A549 (cell line): ENCODE measurements around the gene MAGI1. TPM values are rescaled to one million over a fixed set of nuclear protein-coding genes. Genes with fewer than 3 reads are reported as not detected.
A peak's percentile ranks its signal among the peaks of the same experiment; 100 is the strongest.

Experiments used
- ATAC-seq, 2 experiments: fragments of 200-7000 bp in 1 of 2; fragments of >200 bp in 1 of 2; cut with Nextera tagmentation in 1 of 2; cut with Tn5 transposase in 1 of 2; 3 replicates each; pipeline versions ENCODE4 v1.8.0 to v1.9.1; 2018 to 2020; ENCODE audit warnings: mild to moderate bottlenecking in 1 of 2, moderate library complexity in 1 of 2
- CTCF ChIA-PET: fragments of 300-600 bp; sonication (Branson Sonifier 250); formaldehyde crosslinking; extraction: SDS; loops from one replicate; lab custom pipeline; 2021; ENCODE audit warnings: antibody characterized with exemption, inconsistent platforms; lab: Yijun Ruan, JAX
- POLR2A ChIA-PET: fragments of 350-600 bp; formaldehyde crosslinking; extraction: SDS; loops from one replicate; lab custom pipeline; 2021; ENCODE audit warnings: antibody characterized with exemption, inconsistent platforms; lab: Yijun Ruan, JAX
- DNase-seq, 2 experiments: peaks; one replicate each; pipeline versions ENCODE4 v3.0.0 to v3.0.0-alpha.2; 2011 to 2016; ENCODE audit warnings: low read depth in 1 of 2, low spot score in 1 of 2
- FAIRE-seq: peaks from 2 replicates; lab custom pipeline; 2011; peaks lifted over from hg19 to GRCh38; lab: Jason Lieb, UNC
- H3K27ac ChIP-seq, 2 experiments: fragments of >200 bp; sonication (Bioruptor Twin); formaldehyde crosslinking; 3 replicates each; pipeline ENCODE4 v1.5.1; 2016 to 2017
- H3K4me1 ChIP-seq: fragments of >200 bp; sonication (Bioruptor Twin); formaldehyde crosslinking; 3 replicates; pipeline ENCODE4 v1.6.1; 2016
- H3K4me2 ChIP-seq: fragments of >200 bp; sonication (Bioruptor Twin); formaldehyde crosslinking; 3 replicates; pipeline ENCODE4 v1.6.1; 2016
- H3K4me3 ChIP-seq: fragments of >200 bp; sonication (Bioruptor Twin); formaldehyde crosslinking; 3 replicates; pipeline ENCODE4 v1.5.1; 2016
- H3K9me3 ChIP-seq: fragments of >200 bp; sonication (Bioruptor Twin); formaldehyde crosslinking; 3 replicates; pipeline ENCODE4 v1.6.1; 2016
- BHLHE40 ChIP-seq: IDR thresholded peaks from 2 replicates; pipeline ENCODE4 v1.6.1; 2012; ENCODE audit warnings: low read depth, low read length, inconsistent platforms
- CBX2 ChIP-seq: fragments of 200-600 bp; sonication (generic); IDR thresholded peaks from 2 replicates; pipeline ENCODE4 v1.6.1; 2016; ENCODE audit warnings: low read depth, mild to moderate bottlenecking, borderline replicate concordance
- CEBPB ChIP-seq, 2 experiments: fragments of >200 bp in 1 of 2; sonication (Bioruptor Twin) in 1 of 2; formaldehyde crosslinking in 1 of 2; IDR thresholded peaks; 2 replicates each; pipeline ENCODE4 v1.6.1; 2012 to 2016
- EHF ChIP-seq: fragments of 250-450 bp; sonication (Bioruptor Pico); IDR thresholded peaks from 2 replicates; pipeline ENCODE4 v1.5.0; 2020; ENCODE audit warnings: mild to moderate bottlenecking
- FOSL2 ChIP-seq, 2 experiments: fragments of 450-650 bp in 1 of 2; fragments of >200 bp in 1 of 2; sonication (Bioruptor Twin) in 1 of 2; formaldehyde crosslinking; IDR thresholded peaks; 2 replicates each; pipeline versions ENCODE4 v1.5.0 to v1.6.1; 2016 to 2020; ENCODE audit warnings: mild to moderate bottlenecking in 1 of 2, moderate library complexity in 1 of 2
- GATA3 ChIP-seq: IDR thresholded peaks from 2 replicates; pipeline ENCODE4 v1.6.1; 2012; ENCODE audit warnings: borderline replicate concordance
- HDAC2 ChIP-seq: fragments of 200-600 bp; sonication (generic); IDR thresholded peaks from 2 replicates; pipeline ENCODE4 v1.6.1; 2016
- HES2 ChIP-seq: fragments of >200 bp; sonication (Bioruptor Twin); formaldehyde crosslinking; IDR thresholded peaks from 2 replicates; pipeline ENCODE4 v1.6.1; 2016
- HMGXB4 ChIP-seq: fragments of 250-450 bp; sonication (Bioruptor Pico); IDR thresholded peaks from 2 replicates; pipeline ENCODE4 v1.5.0; 2021; ENCODE audit warnings: mild to moderate bottlenecking, moderate library complexity, borderline replicate concordance
- HOXA7 ChIP-seq: fragments of 250-450 bp; sonication (Bioruptor Pico); IDR thresholded peaks from 2 replicates; pipeline ENCODE4 v1.5.0; 2020; ENCODE audit warnings: mild to moderate bottlenecking, moderate library complexity
- HOXB13 ChIP-seq: fragments of 250-450 bp; sonication (Bioruptor Pico); IDR thresholded peaks from 2 replicates; pipeline ENCODE4 v1.5.0; 2020; ENCODE audit warnings: low read depth, mild to moderate bottlenecking, moderate library complexity
- MAZ ChIP-seq: fragments of 150-350 bp; IDR thresholded peaks from 2 replicates; pipeline ENCODE4 v1.6.1; 2014; ENCODE audit warnings: antibody characterized with exemption, low read depth, low read length, borderline replicate concordance
- RCOR1 ChIP-seq: fragments of 150-350 bp; IDR thresholded peaks from 2 replicates; pipeline ENCODE4 v1.6.1; 2014; ENCODE audit warnings: antibody characterized with exemption, low read length, low read depth
- REST ChIP-seq: fragments of 200-600 bp; sonication (generic); IDR thresholded peaks from 2 replicates; pipeline ENCODE4 v1.6.1; 2016; ENCODE audit warnings: antibody characterized with exemption, mild to moderate bottlenecking, moderate library complexity
- RFX5 ChIP-seq: fragments of 450-650 bp; IDR thresholded peaks from 2 replicates; pipeline ENCODE4 v1.7.1; 2014; ENCODE audit warnings: antibody characterized with exemption, mild to moderate bottlenecking, moderate library complexity
- USF2 ChIP-seq: fragments of 450-650 bp; IDR thresholded peaks from 2 replicates; pipeline ENCODE4 v1.6.1; 2014; ENCODE audit warnings: antibody characterized with exemption
- ZC3H11A ChIP-seq: fragments of 450-650 bp; IDR thresholded peaks from 2 replicates; pipeline ENCODE4 v1.6.1; 2014; ENCODE audit warnings: antibody characterized with exemption, mild to moderate bottlenecking
- ZNF302 ChIP-seq: fragments of 250-450 bp; sonication (Bioruptor Pico); IDR thresholded peaks from 2 replicates; pipeline ENCODE4 v1.9.0; 2021; ENCODE audit warnings: inconsistent platforms, mild to moderate bottlenecking, moderate library complexity
- WGBS: methylation state at CpG from one replicate; pipeline ENCODE4 v1.1.6; 2017; ENCODE audit errors: missing lambda C conversion rate; 5-methylcytosine and 5-hydroxymethylcytosine counted together
- polyA plus RNA-seq, 4 experiments: library from polyadenylated mRNA; depleted of rRNA in 3 of 4; stranded (reverse); fragments of >200 nt; fragmentation: RNase III in 1 of 4; extraction: RNeasy Plus Mini Kit Qiagen cat#74134 plus additional on column Dnase treatment in 1 of 4; gene quantifications; 2 replicates in 3 of 4; 3 replicates in 1 of 4; pipeline ENCODE4 v1.2.3, GENCODE V29; 2011 to 2017

Gene MAGI1
- polyA plus RNA-seq, 2 of the 4 experiments (the other 2 are of a cell fraction), result 4.7 to 6.6 TPM

GRCh38 chr3:65575376-65575840 lies 463.3 kb downstream of the MAGI1 start:
- CTCF ChIA-PET, result no interaction called here

GRCh38 chr3:65573548-65574116 lies 465.1 kb downstream of the MAGI1 start:
- ChIA-PET CTCF (no interaction called here), POLR2A (no interaction called here)
- ATAC-seq (no peak), DNase-seq (no peak), FAIRE-seq (no peak)
- no peak overlapping the region for H3K4me2 ChIP-seq
- H3K4me3 ChIP-seq, result no peak overlapping the region
- no peak for TF ChIP-seq ZNF302 (CRISPR knock-in tag)
- no peak for TF ChIP-seq HOXB13 (CRISPR knock-in tag)
- no peak for TF ChIP-seq CBX2
- TF ChIP-seq HES2, result no peak
- no peak for TF ChIP-seq REST
- no peak for TF ChIP-seq RFX5
- no peak for TF ChIP-seq EHF (CRISPR knock-in tag)
- TF ChIP-seq BHLHE40, result no peak
- no peak for TF ChIP-seq MAZ
- no peak for TF ChIP-seq HOXA7 (CRISPR knock-in tag)
- TF ChIP-seq GATA3, result no peak
- no peak for TF ChIP-seq HDAC2
- TF ChIP-seq USF2, result no peak
- no peak overlapping the region for H3K27ac ChIP-seq
- peaks cover 26% of the 10 kb centered on the region for H3K4me1 ChIP-seq
- H3K9me3 ChIP-seq, result no peaks in the 10 kb centered on the region

More at GRCh38 chr3:65575376-65575840, 463.3 kb downstream of the MAGI1 start:
- H3K4me2 ChIP-seq, result peak overlapping the region; percentile 32; the same call in 2 of the 3 replicates
- ATAC-seq, result peak; percentile 43 to 76; a peak in 4 of 6 replicates
- FAIRE-seq, result no peak
- TF ChIP-seq RCOR1, result no peak
- TF ChIP-seq CEBPB (IDR thresholded peaks at IDR 0.05), result peak; percentile 31 to 62; a peak in 3 of 4 replicates
- TF ChIP-seq USF2, result peak; percentile 23; the same call in 1 of the 2 replicates
- TF ChIP-seq FOSL2 (IDR thresholded peaks at IDR 0.05), result no peak
- TF ChIP-seq FOSL2 (CRISPR knock-in tag; IDR thresholded peaks at IDR 0.05), result peak; percentile 26; the same call in 1 of the 2 replicates
- H3K9me3 ChIP-seq, result no peaks in the 10 kb centered on the region
- 3% methylated on average over 1 of the region's 1 CpG for WGBS
- DNase-seq, result peak in 1 of 2 experiments; percentile 40
- peaks cover 26% of the 10 kb centered on the region for H3K4me1 ChIP-seq
- H3K4me3 ChIP-seq, result no peak overlapping the region
- POLR2A ChIA-PET, result no interaction called here
- no peak overlapping the region for H3K27ac ChIP-seq

GRCh38 chr3:65572175-65572777 lies 466.4 kb downstream of the MAGI1 start:
- 49% methylated on average over 2 of the region's 2 CpGs for WGBS
- CTCF ChIA-PET, result no interaction called here
- H3K4me1 ChIP-seq, result peaks cover 24% of the 10 kb centered on the region
- TF ChIP-seq HMGXB4 (CRISPR knock-in tag), result no peak
- TF ChIP-seq ZC3H11A, result no peak
- TF ChIP-seq USF2, result no peak
- TF ChIP-seq HDAC2, result no peak
- TF ChIP-seq, all 56 proteins: peak for 0
- Histone ChIP-seq H3K27ac (no peak overlapping the region), H3K4me2 (no peak overlapping the region), H3K9me3 (no peaks in the 10 kb centered on the region), H3K4me3 (no peak overlapping the region)
- ATAC-seq, result no peak
- FAIRE-seq, result no peak
- no peak for DNase-seq
- POLR2A ChIA-PET, result no interaction called here
